HG03108 (cell line): ENCODE measurements around the gene SLC25A29.
A peak's percentile ranks its signal among the peaks of the same experiment; 100 is the strongest.
"Not testable (repeated sequence)": the region's sequence is repeated elsewhere in the genome, so short reads cannot be mapped to it uniquely, and the experiment has no call there.

Source experiments
- ATAC-seq: cut with Tn5 transposase; IDR thresholded peaks from one replicate; pipeline ENCODE4 v1.9.1; 2021; ENCODE audit warnings: moderate library complexity; ENCODE audit not compliant: unreplicated experiment

SLC25A29 gene

GRCh38 chr14:100313464-100314230 is 7.4 kb upstream of the SLC25A29 start:
- ATAC-seq, result no peak

- ATAC-seq, result no peak
These were observed 6.7 kb upstream of the SLC25A29 start for GRCh38 chr14:100312877-100313400.

GRCh38 chr14:100312110-100312876 is 6.0 kb upstream of the SLC25A29 start:
- ATAC-seq, result not testable (repeated sequence)

- ATAC-seq, result no peak
These were observed 2.9 kb upstream of the SLC25A29 start for GRCh38 chr14:100309028-100309737.

GRCh38 chr14:100308427-100308792 is 2.2 kb upstream of the SLC25A29 start:
- not testable (repeated sequence) for ATAC-seq

- no peak for ATAC-seq
These were observed 1.7 kb upstream of the SLC25A29 start for GRCh38 chr14:100307766-100308426.

GRCh38 chr14:100306998-100307765 is 938 bp upstream of the SLC25A29 start:
- no peak for ATAC-seq

GRCh38 chr14:100305324-100306100 is 732 bp downstream of the SLC25A29 start:
- peak; percentile 1 for ATAC-seq

GRCh38 chr14:100304825-100305323 is 1.4 kb downstream of the SLC25A29 start:
- ATAC-seq, result no peak

GRCh38 chr14:100303925-100304324 is 2.3 kb downstream of the SLC25A29 start:
- no peak for ATAC-seq

GRCh38 chr14:100303179-100303578 is 3.1 kb downstream of the SLC25A29 start:
- ATAC-seq, result no peak

GRCh38 chr14:100302616-100303015 is 3.6 kb downstream of the SLC25A29 start:
- ATAC-seq, result no peak

GRCh38 chr14:100299238-100299560 is 7.0 kb downstream of the SLC25A29 start:
- no peak for ATAC-seq

GRCh38 chr14:100298551-100299237 is 7.5 kb downstream of the SLC25A29 start:
- ATAC-seq, result no peak

- peak; percentile 68 for ATAC-seq
These were observed 8.6 kb downstream of the SLC25A29 start for GRCh38 chr14:100297320-100298300.

- not testable (repeated sequence) for ATAC-seq
These were observed 9.5 kb downstream of the SLC25A29 start for GRCh38 chr14:100296729-100297128.

GRCh38 chr14:100296106-100296651 is 10.1 kb downstream of the SLC25A29 start:
- no peak for ATAC-seq
